HEK293 (cell line): ENCODE results near the gene CPLX3.
A peak's percentile ranks its signal among the peaks of the same experiment; 100 is the strongest.

Experiments
- CTCF ChIA-PET: fragments of 350-600 bp; formaldehyde crosslinking; extraction: SDS; loops from one replicate; lab custom pipeline; 2021; ENCODE audit warnings: antibody characterized with exemption; lab: Yijun Ruan, JAX
- POLR2A ChIA-PET: fragments of 300-600 bp; formaldehyde crosslinking; extraction: SDS; loops from one replicate; lab custom pipeline; 2020; ENCODE audit warnings: antibody characterized with exemption, inconsistent platforms; lab: Yijun Ruan, JAX
- H3K27ac ChIP-seq: fragments of 200-500 bp; sonication (Bioruptor generic); 2 replicates; pipeline ENCODE4 v1.5.1; 2014; ENCODE audit warnings: low read depth, low read length, control low read depth, inconsistent platforms; ENCODE audit errors: extremely low read depth
- H3K36me3 ChIP-seq, 2 experiments: fragments of 200-500 bp in 1 of 2; sonication (Bioruptor generic) in 1 of 2; 1 replicate in 1 of 2; 2 replicates in 1 of 2; pipeline ENCODE4 v1.5.1; 2014 to 2017; ENCODE audit warnings: inconsistent platforms in 2 of 2, low read length in 2 of 2; ENCODE audit not compliant: control insufficient read depth in 2 of 2, insufficient read depth in 1 of 2
- H3K4me1 ChIP-seq: fragments of 200-500 bp; sonication (Bioruptor generic); 2 replicates; pipeline ENCODE4 v1.5.1; 2014; ENCODE audit warnings: mild to moderate bottlenecking, low read length, inconsistent platforms; ENCODE audit not compliant: control insufficient read depth, insufficient read depth
- H3K4me3 ChIP-seq: 2 replicates; pipeline ENCODE4 v1.5.1; 2011; ENCODE audit warnings: low read depth, mild to moderate bottlenecking, control low read depth, low read length, moderate library complexity
- H3K9me3 ChIP-seq: fragments of 200-500 bp; sonication (Bioruptor generic); 2 replicates; pipeline ENCODE4 v1.5.1; 2014; ENCODE audit warnings: low read depth, low read length, inconsistent platforms; ENCODE audit not compliant: control insufficient read depth, insufficient read depth
- GLI4 ChIP-seq: fragments of 450-650 bp; formaldehyde crosslinking; IDR thresholded peaks from 2 replicates; pipeline ENCODE4 v1.5.1; 2016; ENCODE audit warnings: missing biosample characterization, missing genetic modification characterization
- OSR2 ChIP-seq: fragments of 450-650 bp; formaldehyde crosslinking; IDR thresholded peaks from 2 replicates; pipeline ENCODE4 v1.5.1; 2016; ENCODE audit warnings: missing biosample characterization, missing genetic modification characterization
- SP2 ChIP-seq: fragments of 450-650 bp; formaldehyde crosslinking; IDR thresholded peaks from 2 replicates; pipeline ENCODE4 v1.5.1; 2016; ENCODE audit warnings: missing biosample characterization, missing genetic modification characterization
- TCF7L2 ChIP-seq: IDR thresholded peaks from 2 replicates; pipeline ENCODE4 v1.6.1; 2011; ENCODE audit warnings: low read depth, mild to moderate bottlenecking, inconsistent platforms, low read length, moderate library complexity, borderline replicate concordance
- YY1 ChIP-seq: fragments of 450-650 bp; formaldehyde crosslinking; IDR thresholded peaks from 2 replicates; pipeline ENCODE4 v1.5.1; 2018; ENCODE audit warnings: missing biosample characterization, missing genetic modification characterization
- ZBTB21 ChIP-seq: fragments of 450-650 bp; formaldehyde crosslinking; IDR thresholded peaks from 2 replicates; pipeline ENCODE4 v1.5.1; 2017; ENCODE audit warnings: missing biosample characterization, missing genetic modification characterization
- ZNF274 ChIP-seq, 2 experiments: fragments of 200-500 bp in 1 of 2; fragments of 450-650 bp in 1 of 2; sonication (Bioruptor generic) in 1 of 2; formaldehyde crosslinking in 1 of 2; IDR thresholded peaks; 2 replicates each; pipeline versions ENCODE4 v1.5.1 to v1.6.1; 2014 to 2016; ENCODE audit warnings: borderline replicate concordance in 1 of 2, inconsistent platforms in 1 of 2, low read length in 1 of 2, missing biosample characterization in 1 of 2, missing genetic modification characterization in 1 of 2
- ZNF366 ChIP-seq: fragments of 450-650 bp; formaldehyde crosslinking; conservative IDR thresholded peaks from 2 replicates; pipeline ENCODE4 v1.5.1; 2016; ENCODE audit warnings: missing biosample characterization, missing genetic modification characterization
- ZNF416 ChIP-seq: fragments of 450-650 bp; formaldehyde crosslinking; IDR thresholded peaks from 2 replicates; pipeline ENCODE4 v1.5.1; 2016; ENCODE audit warnings: missing biosample characterization, missing genetic modification characterization
- ZNF48 ChIP-seq: fragments of 450-650 bp; formaldehyde crosslinking; IDR thresholded peaks from 2 replicates; pipeline ENCODE4 v1.5.1; 2016; ENCODE audit warnings: missing biosample characterization, missing genetic modification characterization
- ZNF621 ChIP-seq: fragments of 450-650 bp; formaldehyde crosslinking; IDR thresholded peaks from 2 replicates; pipeline ENCODE4 v1.5.1; 2017; ENCODE audit warnings: missing biosample characterization, missing genetic modification characterization
- ZNF677 ChIP-seq: fragments of 450-650 bp; IDR thresholded peaks from 2 replicates; pipeline ENCODE4 v1.5.0; 2018; ENCODE audit warnings: missing biosample characterization, mild to moderate bottlenecking, missing genetic modification characterization, moderate library complexity
- ZNF791 ChIP-seq: fragments of 450-650 bp; formaldehyde crosslinking; IDR thresholded peaks from 2 replicates; pipeline ENCODE4 v1.5.1; 2016; ENCODE audit warnings: missing biosample characterization, missing genetic modification characterization
- TF ChIP-seq, protein P1 (sequence below): fragments of 450-650 bp; formaldehyde crosslinking; IDR thresholded peaks from 2 replicates; pipeline ENCODE4 v1.5.1; 2016; ENCODE audit warnings: missing biosample characterization, missing genetic modification characterization
- TF ChIP-seq, protein P2 (sequence below): fragments of 450-650 bp; formaldehyde crosslinking; IDR thresholded peaks from 2 replicates; pipeline ENCODE4 v1.5.1; 2017; ENCODE audit warnings: missing biosample characterization, missing genetic modification characterization
- TF ChIP-seq, protein P3 (sequence below): fragments of 450-650 bp; formaldehyde crosslinking; IDR thresholded peaks from 2 replicates; pipeline ENCODE4 v1.5.1; 2017; ENCODE audit warnings: missing biosample characterization, missing genetic modification characterization
- TF ChIP-seq, protein P4 (sequence below): fragments of 450-650 bp; formaldehyde crosslinking; IDR thresholded peaks from 2 replicates; pipeline ENCODE4 v1.5.0; 2017; ENCODE audit warnings: missing biosample characterization, missing genetic modification characterization, borderline replicate concordance
- TF ChIP-seq, protein P5 (sequence below): fragments of 450-650 bp; formaldehyde crosslinking; conservative IDR thresholded peaks from 2 replicates; pipeline ENCODE4 v1.5.1; 2016; ENCODE audit warnings: low read depth, missing biosample characterization, missing genetic modification characterization
- TF ChIP-seq, protein P6 (sequence below): fragments of 450-650 bp; formaldehyde crosslinking; IDR thresholded peaks from 2 replicates; pipeline ENCODE4 v1.5.1; 2016; ENCODE audit warnings: missing biosample characterization, missing genetic modification characterization

The CPLX3 gene

DNA sequence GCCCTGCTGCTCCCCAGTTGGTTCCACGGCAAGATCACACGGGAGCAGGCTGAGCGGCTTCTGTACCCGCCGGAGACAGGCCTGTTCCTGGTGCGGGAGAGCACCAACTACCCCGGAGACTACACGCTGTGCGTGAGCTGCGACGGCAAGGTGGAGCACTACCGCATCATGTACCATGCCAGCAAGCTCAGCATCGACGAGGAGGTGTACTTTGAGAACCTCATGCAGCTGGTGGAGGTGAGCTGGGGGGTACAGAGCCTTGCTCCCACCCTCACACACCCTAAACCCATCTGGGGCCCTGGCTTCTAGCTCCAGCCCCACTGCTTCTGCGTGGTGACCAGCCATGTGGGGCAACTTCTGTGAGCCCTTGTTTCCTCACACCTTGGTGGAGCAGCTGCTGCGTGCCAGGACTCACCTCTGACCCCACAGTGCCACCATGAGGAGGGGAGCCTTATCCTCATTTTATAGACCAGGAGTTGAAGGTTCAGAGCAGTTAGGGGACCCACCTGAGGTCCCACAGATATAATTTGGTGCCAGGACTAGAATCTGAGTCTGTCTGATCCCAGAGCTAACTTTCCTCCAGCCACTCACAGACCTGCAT lies 27.1 kb upstream of the CPLX3 start (continued):
- TF ChIP-seq, protein P1, sequence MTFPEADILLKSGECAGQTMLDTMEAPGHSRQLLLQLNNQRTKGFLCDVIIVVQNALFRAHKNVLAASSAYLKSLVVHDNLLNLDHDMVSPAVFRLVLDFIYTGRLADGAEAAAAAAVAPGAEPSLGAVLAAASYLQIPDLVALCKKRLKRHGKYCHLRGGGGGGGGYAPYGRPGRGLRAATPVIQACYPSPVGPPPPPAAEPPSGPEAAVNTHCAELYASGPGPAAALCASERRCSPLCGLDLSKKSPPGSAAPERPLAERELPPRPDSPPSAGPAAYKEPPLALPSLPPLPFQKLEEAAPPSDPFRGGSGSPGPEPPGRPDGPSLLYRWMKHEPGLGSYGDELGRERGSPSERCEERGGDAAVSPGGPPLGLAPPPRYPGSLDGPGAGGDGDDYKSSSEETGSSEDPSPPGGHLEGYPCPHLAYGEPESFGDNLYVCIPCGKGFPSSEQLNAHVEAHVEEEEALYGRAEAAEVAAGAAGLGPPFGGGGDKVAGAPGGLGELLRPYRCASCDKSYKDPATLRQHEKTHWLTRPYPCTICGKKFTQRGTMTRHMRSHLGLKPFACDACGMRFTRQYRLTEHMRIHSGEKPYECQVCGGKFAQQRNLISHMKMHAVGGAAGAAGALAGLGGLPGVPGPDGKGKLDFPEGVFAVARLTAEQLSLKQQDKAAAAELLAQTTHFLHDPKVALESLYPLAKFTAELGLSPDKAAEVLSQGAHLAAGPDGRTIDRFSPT = no peak
- TF ChIP-seq TCF7L2 (no peak), ZBTB21 (tag by site-specific recombination) (no peak), YY1 (tag by site-specific recombination) (no peak), GLI4 (no peak), SP2 (tag by site-specific recombination) (no peak), OSR2 (no peak), ZNF366 (no peak), ZNF416 (no peak)
- TF ChIP-seq, protein P2, sequence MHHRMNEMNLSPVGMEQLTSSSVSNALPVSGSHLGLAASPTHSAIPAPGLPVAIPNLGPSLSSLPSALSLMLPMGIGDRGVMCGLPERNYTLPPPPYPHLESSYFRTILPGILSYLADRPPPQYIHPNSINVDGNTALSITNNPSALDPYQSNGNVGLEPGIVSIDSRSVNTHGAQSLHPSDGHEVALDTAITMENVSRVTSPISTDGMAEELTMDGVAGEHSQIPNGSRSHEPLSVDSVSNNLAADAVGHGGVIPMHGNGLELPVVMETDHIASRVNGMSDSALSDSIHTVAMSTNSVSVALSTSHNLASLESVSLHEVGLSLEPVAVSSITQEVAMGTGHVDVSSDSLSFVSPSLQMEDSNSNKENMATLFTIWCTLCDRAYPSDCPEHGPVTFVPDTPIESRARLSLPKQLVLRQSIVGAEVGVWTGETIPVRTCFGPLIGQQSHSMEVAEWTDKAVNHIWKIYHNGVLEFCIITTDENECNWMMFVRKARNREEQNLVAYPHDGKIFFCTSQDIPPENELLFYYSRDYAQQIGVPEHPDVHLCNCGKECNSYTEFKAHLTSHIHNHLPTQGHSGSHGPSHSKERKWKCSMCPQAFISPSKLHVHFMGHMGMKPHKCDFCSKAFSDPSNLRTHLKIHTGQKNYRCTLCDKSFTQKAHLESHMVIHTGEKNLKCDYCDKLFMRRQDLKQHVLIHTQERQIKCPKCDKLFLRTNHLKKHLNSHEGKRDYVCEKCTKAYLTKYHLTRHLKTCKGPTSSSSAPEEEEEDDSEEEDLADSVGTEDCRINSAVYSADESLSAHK (tag by site-specific recombination) = no peak
- TF ChIP-seq, protein P3, sequence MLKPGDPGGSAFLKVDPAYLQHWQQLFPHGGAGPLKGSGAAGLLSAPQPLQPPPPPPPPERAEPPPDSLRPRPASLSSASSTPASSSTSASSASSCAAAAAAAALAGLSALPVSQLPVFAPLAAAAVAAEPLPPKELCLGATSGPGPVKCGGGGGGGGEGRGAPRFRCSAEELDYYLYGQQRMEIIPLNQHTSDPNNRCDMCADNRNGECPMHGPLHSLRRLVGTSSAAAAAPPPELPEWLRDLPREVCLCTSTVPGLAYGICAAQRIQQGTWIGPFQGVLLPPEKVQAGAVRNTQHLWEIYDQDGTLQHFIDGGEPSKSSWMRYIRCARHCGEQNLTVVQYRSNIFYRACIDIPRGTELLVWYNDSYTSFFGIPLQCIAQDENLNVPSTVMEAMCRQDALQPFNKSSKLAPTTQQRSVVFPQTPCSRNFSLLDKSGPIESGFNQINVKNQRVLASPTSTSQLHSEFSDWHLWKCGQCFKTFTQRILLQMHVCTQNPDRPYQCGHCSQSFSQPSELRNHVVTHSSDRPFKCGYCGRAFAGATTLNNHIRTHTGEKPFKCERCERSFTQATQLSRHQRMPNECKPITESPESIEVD (tag by site-specific recombination) = no peak
- TF ChIP-seq, protein P4, sequence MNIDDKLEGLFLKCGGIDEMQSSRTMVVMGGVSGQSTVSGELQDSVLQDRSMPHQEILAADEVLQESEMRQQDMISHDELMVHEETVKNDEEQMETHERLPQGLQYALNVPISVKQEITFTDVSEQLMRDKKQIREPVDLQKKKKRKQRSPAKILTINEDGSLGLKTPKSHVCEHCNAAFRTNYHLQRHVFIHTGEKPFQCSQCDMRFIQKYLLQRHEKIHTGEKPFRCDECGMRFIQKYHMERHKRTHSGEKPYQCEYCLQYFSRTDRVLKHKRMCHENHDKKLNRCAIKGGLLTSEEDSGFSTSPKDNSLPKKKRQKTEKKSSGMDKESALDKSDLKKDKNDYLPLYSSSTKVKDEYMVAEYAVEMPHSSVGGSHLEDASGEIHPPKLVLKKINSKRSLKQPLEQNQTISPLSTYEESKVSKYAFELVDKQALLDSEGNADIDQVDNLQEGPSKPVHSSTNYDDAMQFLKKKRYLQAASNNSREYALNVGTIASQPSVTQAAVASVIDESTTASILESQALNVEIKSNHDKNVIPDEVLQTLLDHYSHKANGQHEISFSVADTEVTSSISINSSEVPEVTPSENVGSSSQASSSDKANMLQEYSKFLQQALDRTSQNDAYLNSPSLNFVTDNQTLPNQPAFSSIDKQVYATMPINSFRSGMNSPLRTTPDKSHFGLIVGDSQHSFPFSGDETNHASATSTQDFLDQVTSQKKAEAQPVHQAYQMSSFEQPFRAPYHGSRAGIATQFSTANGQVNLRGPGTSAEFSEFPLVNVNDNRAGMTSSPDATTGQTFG = no peak
- TF ChIP-seq, all 188 proteins: peak for 0

DNA sequence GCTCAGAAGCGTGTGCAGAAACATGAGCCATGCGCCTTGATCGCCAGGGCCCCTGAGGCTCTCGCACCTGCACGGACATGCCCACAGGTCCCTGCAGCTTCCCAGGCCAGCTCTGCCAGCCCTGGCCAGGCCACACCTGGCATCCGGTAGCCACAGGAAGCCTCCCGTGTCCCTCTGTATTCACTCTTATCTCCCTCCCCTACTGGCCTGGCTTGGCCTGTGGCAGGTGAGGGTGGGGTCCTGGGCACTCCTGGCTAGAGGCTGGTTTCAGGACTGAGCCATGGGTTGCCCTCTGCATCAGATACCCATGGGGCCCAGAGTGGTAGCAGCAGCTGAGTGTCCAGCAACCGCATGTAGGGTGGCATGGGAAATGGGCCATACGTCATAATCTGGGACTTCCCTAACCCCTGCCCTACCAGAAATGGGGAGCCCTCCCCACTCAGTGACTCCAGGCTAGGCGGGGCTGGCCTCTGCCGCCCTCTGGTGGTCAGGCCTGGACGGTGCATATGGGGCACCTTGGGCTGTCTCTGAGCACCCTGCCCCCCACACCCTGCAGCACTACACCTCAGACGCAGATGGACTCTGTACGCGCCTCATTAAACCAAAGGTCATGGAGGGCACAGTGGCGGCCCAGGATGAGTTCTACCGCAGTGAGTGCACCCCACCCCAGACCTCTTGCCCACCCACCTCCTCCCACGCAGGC lies 26.4 kb upstream of the CPLX3 start:
- POLR2A ChIA-PET = interaction anchor here (1.0 kb wide), 1 partner anchor 12 kb away, joined by 3 read pairs; no protein-coding TSS in a partner anchor
- Histone ChIP-seq H3K4me1 (no peaks in the 10 kb centered on the region), H3K9me3 (no peaks in the 10 kb centered on the region), H3K27ac (peak overlapping the region; percentile 20; the same call in 1 of the 2 replicates), H3K36me3 (peaks cover 20 to 66% of the 10 kb centered on the region in 2 experiments; a peak in 2 of 3 replicates), H3K4me3 (no peak overlapping the region)
- CTCF ChIA-PET = interaction anchor here (0.6 to 25.7 kb wide), 33 partner anchors 8 to 649 kb away, joined by 3 to 649 read pairs (median 4); partner anchors contain the start of gene CSK
- TF ChIP-seq GLI4 = no peak
- no peak for TF ChIP-seq ZNF791 (tag by site-specific recombination)
- no peak for TF ChIP-seq ZNF274 (IDR thresholded peaks at IDR 0.05; ENCODE audit: low read length)
- no peak for TF ChIP-seq ZNF274 (tag by site-specific recombination; IDR thresholded peaks at IDR 0.05; ENCODE audit: borderline replicate concordance)
- TF ChIP-seq, protein P5, sequence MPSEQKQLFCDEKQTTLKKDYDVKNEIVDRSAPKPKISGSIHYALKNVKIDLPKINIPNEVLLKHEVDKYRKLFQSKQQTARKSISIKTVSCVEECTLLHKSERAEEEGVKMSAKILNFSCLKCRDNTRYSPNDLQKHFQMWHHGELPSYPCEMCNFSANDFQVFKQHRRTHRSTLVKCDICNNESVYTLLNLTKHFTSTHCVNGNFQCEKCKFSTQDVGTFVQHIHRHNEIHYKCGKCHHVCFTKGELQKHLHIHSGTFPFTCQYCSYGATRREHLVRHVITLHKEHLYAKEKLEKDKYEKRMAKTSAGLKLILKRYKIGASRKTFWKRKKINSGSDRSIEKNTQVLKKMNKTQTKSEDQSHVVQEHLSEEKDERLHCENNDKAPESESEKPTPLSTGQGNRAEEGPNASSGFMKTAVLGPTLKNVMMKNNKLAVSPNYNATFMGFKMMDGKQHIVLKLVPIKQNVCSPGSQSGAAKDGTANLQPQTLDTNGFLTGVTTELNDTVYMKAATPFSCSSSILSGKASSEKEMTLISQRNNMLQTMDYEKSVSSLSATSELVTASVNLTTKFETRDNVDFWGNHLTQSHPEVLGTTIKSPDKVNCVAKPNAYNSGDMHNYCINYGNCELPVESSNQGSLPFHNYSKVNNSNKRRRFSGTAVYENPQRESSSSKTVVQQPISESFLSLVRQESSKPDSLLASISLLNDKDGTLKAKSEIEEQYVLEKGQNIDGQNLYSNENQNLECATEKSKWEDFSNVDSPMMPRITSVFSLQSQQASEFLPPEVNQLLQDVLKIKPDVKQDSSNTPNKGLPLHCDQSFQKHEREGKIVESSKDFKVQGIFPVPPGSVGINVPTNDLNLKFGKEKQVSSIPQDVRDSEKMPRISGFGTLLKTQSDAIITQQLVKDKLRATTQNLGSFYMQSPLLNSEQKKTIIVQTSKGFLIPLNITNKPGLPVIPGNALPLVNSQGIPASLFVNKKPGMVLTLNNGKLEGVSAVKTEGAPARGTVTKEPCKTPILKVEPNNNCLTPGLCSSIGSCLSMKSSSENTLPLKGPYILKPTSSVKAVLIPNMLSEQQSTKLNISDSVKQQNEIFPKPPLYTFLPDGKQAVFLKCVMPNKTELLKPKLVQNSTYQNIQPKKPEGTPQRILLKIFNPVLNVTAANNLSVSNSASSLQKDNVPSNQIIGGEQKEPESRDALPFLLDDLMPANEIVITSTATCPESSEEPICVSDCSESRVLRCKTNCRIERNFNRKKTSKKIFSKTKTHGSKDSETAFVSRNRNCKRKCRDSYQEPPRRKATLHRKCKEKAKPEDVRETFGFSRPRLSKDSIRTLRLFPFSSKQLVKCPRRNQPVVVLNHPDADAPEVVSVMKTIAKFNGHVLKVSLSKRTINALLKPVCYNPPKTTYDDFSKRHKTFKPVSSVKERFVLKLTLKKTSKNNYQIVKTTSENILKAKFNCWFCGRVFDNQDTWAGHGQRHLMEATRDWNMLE (tag by site-specific recombination) = no peak
- TF ChIP-seq, protein P6, sequence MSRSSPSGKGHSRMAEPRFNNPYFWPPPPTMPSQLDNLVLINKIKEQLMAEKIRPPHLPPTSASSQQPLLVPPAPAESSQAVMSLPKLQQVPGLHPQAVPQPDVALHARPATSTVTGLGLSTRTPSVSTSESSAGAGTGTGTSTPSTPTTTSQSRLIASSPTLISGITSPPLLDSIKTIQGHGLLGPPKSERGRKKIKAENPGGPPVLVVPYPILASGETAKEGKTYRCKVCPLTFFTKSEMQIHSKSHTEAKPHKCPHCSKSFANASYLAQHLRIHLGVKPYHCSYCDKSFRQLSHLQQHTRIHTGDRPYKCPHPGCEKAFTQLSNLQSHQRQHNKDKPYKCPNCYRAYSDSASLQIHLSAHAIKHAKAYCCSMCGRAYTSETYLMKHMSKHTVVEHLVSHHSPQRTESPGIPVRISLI (tag by site-specific recombination) = no peak
- TF ChIP-seq ZNF621 = no peak
- no peak for TF ChIP-seq ZNF677 (tag by site-specific recombination)
- no peak for TF ChIP-seq ZNF48 (tag by site-specific recombination)
